GM18526 (cell line): Measurements from ENCODE around the gene ARHGAP40.
A peak's percentile ranks its signal among the peaks of the same experiment; 100 is the strongest.

ENCODE experiments used
- POLR2A ChIP-seq: IDR thresholded peaks from 3 replicates; pipeline ENCODE4 v1.6.1; 2011; ENCODE audit not compliant: insufficient read length; ENCODE audit errors: extremely low read depth

The ARHGAP40 gene

DNA sequence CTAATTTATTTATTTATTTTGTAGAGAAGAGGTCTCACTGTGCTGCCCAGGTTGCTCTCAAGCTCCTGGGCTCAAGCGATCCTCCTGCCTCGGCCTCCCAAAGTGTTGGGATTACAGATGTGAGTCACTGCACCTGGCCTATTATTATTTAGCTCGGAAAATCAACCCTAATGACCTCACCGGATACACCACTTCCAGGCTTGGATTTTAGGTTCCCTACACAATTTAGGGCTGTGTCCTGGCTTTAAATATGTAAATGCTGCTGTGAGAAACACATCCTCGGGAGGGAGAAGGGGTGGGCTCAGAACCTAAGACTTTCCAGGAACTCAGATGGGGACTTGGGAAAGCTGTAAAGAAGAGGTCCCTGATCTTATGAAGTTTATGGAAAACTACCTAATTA is 71.7 kb downstream of the ARHGAP40 start:
- no peak for TF ChIP-seq POLR2A

DNA sequence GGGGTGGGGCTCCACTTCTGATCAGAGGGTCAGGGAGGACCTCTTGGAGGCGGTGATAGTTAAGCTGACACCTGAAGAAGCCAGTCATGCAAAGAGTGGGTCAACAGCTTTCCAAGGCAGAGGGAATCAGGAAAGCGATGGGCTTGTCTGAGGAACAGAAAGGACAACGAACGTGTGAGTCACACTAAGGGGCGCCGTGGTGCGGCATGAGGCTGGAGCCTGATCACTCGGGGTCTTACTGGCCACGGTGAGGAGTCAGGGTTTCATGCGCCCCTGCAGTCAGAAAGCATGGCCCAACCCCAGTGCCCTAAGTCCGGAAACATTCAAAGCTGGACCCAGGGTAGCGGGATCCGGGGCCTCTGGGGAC is 72.1 kb downstream of the ARHGAP40 start:
- no peak for TF ChIP-seq POLR2A

DNA sequence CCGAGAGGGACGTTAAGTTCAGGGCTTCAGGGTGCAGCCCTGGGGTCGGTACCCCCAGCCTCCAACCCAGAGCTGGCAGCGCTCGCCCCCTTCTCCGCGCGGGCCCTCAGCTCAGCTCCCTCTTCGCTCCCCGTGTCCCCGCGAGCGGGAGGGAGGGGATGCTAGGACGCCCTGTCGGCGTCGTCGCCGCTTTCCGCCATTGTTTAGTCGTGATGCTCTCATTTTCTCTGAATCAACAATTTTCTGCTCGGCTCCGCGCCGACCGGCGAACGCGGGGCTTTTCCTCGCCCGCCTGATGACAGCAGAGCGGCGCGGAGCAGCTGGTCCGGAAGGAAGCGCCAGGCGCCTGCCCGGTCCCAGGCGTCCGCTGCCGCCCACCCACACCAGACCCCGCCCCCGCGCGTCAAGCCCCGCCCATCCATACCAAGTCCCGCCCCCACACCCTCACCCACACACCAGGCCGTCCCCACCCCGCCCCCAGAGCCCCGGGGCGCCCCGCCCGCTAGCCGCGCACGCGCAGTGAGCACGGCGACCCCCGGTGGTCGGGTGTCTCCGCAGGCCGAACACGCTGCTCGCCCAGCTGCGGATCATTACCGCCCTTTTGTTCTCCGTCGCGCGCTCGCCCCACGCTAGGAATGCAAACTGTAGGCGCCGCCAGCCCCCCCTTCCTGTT is 72.6 kb downstream of the ARHGAP40 start:
- peak; percentile 22 for TF ChIP-seq POLR2A

DNA sequence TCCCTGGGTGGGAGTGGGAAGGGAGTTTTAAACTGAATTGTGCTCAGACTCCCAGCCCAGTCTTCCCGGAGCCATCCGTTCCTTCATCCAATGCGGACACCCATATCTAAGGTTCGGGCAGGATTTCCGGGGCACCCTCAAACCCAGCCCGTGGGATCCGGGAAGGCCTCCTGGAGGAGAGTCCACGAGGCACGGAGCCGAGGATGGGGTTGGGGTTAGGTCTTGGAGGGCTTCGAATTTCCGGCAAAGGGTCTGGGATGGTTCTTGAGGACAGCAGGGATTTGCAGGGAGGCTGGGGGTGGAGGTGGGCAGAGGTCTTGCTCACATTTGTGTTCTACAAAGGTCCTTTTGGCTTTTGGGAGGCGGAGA is 73.1 kb downstream of the ARHGAP40 start:
- no peak for TF ChIP-seq POLR2A

DNA sequence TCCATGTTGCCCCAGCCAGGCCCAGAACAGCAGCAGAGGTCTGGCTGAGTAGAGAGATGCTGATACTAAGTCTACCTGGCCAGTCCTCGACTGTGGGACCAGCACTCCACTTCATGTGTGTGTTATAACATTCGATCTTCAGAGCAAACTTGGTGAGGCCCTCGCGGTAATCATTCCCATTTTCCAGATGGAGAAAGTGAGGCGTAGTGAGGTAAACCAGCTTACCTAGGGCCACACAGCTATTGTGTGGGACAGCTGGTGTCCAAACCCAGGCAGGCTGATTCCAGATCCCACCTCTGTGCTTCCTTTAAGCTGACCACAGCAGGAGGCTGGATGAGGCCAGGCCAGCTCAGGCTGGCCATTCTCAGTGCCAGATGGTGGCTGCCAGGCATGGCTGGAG is 75.0 kb downstream of the ARHGAP40 start:
- no peak for TF ChIP-seq POLR2A

DNA sequence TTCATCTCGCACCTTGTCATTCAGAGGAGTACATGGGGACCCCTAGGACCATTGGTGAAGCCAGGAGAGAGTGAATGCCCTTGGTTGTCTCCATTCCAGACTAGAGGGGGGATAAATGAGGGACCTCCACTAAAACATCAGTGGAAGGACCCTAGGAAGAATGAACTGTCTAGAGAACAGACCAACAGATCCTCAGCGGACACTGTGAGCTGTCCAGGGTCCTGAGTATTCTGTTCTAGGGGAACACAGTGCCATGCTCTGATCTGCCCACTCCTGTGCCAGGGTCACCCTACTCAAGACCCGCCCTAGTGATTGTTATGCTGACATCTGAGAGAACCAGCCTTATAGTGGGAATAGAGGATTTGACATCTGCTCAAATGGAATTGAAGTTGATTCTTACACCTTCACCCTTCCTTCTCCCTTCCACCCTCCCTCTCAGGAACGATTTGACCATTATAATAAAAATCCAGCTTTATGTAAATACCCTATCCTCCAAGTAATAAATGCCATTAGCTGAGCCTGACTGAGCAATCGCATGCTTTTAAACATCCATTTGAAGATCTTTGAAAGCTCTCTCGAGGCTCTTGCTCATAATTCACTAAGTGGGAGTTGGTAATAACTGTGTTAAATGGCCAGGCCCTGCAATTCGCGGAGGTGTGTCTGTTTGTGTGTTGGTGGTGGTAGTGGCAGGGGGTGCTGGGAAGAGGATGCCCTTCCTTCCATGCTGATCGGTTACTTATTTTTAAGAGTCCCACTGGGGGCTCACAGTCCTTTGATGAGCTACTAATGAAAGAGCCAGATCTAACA is 79.1 kb downstream of the ARHGAP40 start:
- TF ChIP-seq POLR2A, result no peak

DNA sequence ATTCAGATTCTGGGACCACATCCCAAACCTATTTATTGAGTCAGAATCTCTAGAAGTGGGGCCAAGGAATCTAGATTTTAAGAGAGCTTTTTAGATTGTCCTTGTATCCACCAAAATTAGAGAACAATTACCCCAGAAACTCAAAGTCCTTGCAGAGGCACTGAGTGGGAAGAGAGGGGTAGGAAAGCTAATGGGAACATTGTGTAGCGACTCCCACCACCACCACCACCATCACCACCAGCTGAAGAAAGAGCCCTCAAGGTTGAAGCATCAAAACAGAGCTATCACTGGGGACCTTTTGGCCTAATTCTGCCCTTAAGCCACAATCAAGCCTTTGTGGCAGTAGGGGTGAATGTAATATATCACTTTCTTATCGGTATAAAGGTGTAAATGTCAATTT is 83.7 kb downstream of the ARHGAP40 start:
- no peak for TF ChIP-seq POLR2A

DNA sequence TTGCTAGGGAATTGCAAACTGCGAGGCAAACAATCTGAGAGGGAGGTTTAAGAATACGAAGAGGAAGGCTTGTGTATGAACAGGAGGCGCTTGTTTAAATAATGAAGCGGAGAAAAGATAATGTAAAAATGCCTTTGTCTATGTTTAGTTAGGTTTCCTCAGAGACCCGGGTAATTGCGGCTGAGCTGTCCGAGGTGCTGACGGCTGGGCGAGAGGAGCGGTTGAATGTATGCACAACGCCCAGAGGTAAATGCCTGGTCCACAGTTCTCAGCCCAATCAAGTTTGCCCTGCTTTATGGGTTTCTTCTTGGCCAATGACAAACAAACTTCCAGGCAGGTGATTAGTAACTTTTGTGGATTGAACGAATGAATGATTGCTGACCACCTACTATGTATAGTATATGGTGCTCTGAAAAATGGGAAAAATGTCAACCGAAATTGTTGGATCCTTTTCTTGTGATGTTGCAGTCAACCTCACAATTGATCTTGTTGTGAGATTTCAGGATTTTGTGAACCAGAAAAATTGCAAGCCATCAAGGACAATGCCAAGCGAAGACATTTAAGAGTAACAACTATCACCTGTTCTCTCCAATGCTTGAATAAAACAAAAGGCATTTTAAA is 84.4 kb downstream of the ARHGAP40 start:
- no peak for TF ChIP-seq POLR2A

DNA sequence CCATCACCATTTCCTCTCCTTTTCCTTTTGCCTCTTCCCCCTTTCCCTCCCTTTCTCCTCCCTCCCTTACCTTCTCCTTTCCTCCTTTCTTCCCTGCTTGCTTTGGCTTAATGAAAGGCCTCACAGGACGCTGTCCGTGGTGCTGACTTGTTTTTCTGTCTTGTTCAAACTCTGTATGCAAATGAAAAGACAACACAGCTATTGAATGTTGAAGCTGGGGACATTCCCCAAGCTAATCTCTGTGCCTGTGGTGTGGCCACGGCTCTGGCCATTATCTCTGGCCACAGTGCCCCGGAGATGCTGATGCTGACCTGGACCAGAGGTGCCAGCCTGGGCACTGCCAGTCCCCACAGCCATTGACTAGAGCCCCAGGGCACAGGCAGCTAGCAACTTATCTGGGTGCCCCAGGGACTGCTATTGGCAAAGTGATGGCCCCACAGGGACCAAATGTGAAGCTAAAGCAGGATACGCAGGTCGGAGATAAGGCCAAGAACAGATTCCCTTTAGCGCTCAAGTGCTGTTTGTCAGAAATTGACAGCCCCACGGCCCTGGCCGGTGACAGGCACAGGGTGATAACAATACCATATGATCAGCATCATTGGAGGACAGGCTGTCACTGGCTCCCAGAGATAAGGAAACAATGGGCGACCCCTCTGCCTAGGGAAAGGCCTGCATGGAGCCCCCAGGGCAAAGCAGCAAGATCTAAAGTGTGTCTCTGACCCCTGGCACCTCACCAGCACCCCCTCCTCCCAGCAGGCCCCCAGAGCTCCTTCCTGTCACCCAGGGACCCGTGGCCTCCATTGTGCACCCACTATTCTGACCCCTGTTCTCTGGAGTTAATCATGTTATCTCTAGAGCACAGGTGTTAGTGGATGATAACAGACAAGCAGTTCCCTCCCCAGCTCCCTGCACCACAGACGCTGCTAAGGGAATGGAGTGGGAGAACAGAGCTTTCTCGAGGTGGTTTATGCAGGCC is 91.1 kb downstream of the ARHGAP40 start:
- no peak for TF ChIP-seq POLR2A

DNA sequence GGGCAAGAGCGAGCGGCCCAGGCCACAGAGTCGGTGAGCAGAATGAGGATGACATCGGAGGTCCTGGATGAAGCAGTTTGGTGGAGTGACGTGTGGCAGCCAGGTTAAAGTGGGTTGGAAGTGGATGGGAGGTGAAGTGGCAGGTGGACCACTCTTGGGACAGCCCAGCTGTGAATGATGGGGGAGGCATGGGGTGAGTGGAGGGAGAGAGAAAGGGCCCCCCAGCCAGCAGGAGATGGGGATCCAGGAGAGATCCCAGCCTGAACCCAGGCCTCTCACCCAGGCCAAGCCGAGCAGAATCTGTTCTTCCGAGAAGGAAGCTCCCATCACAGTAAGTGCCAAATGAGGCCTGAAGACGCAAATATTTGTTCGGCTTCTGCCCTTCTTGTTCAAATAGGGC is 95.7 kb downstream of the ARHGAP40 start:
- no peak for TF ChIP-seq POLR2A

DNA sequence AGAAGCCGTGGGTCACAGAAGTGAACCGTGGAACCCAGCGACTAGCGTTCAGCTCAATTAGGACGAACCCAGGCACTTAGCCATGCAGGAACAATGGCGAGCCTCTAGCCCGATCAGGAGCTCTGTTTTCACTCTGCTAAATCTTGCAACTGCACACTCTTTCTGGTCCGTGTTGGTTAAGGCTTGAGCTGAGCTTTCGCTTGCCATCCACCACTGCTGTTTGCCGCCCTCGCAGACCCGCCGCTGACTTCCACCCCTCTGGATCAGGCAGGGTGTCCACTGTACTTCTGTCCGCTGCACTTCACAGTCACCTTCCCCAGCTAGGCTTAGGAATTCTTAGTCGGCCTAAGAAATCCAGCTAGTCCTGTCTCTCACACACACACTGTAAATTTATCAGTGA is 96.9 kb downstream of the ARHGAP40 start:
- no peak for TF ChIP-seq POLR2A

DNA sequence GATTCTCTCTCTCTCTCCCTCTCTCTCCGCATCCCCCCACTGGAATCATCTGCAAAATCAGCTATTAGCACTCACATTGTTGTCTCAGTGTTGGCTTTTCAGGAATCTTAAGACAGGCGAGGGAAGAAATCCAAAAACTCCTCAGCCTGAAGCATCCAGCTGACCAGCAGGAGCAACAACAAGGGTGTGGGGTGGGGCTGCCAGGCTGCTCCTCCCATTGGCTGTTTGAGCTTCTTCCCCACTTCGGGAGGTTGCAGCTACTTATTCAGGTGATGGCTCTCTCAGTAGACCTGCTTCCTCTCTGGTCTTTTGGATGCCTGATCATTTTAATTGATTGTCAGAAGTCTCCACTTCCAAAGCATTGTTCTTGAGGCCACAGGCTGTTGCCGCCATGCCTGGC is 98.5 kb downstream of the ARHGAP40 start:
- no peak for TF ChIP-seq POLR2A
